H9 (cell line): Measurements from ENCODE around the gene GJB4. TPM values are rescaled to one million over a fixed set of nuclear protein-coding genes. Genes with fewer than 3 reads are reported as not detected.

ENCODE experiments used
- DNase-seq: peaks from one replicate; pipeline ENCODE4 v3.0.0-alpha.2; 2017
- H2AFZ ChIP-seq: one replicate; pipeline ENCODE4 v1.6.1; 2013; ENCODE audit warnings: mild to moderate bottlenecking, low read length, control low read depth, moderate library complexity
- H2AK5ac ChIP-seq: 2 replicates; pipeline ENCODE4 v1.6.1; 2013; ENCODE audit warnings: low read length, control low read depth, mixed read lengths; ENCODE audit not compliant: insufficient read length
- H2BK120ac ChIP-seq: one replicate; pipeline ENCODE4 v1.6.1; 2013; ENCODE audit warnings: low read depth, mild to moderate bottlenecking, low read length, control low read depth, inconsistent platforms; ENCODE audit not compliant: poor library complexity, severe bottlenecking
- H2BK12ac ChIP-seq: 2 replicates; pipeline ENCODE4 v1.6.1; 2013; ENCODE audit warnings: low read length, control low read depth, mixed read lengths, low read depth; ENCODE audit not compliant: insufficient read length
- H2BK15ac ChIP-seq: 2 replicates; pipeline ENCODE4 v1.6.1; 2013; ENCODE audit warnings: low read depth, low read length, control low read depth
- H2BK20ac ChIP-seq: one replicate; pipeline ENCODE4 v1.6.1; 2013; ENCODE audit warnings: low read depth, mild to moderate bottlenecking, low read length, control low read depth, inconsistent platforms; ENCODE audit not compliant: poor library complexity, severe bottlenecking
- H2BK5ac ChIP-seq: 2 replicates; pipeline ENCODE4 v1.6.1; 2013; ENCODE audit warnings: low read length, control low read depth, mixed read lengths; ENCODE audit not compliant: insufficient read length
- H3K14ac ChIP-seq: 2 replicates; pipeline ENCODE4 v1.6.1; 2013; ENCODE audit warnings: low read length, control low read depth; ENCODE audit not compliant: insufficient read depth
- H3K18ac ChIP-seq: 2 replicates; pipeline ENCODE4 v1.6.1; 2013; ENCODE audit warnings: low read depth, mild to moderate bottlenecking, mixed read lengths, low read length, control low read depth; ENCODE audit not compliant: insufficient read length
- H3K23ac ChIP-seq: 2 replicates; pipeline ENCODE4 v1.6.1; 2013; ENCODE audit warnings: low read length, control low read depth, mixed read lengths, low read depth; ENCODE audit not compliant: insufficient read length
- H3K23me2 ChIP-seq: 2 replicates; pipeline ENCODE4 v1.6.1; 2013; ENCODE audit warnings: low read depth, mild to moderate bottlenecking, mixed read lengths, low read length, control low read depth; ENCODE audit not compliant: insufficient read length, poor library complexity, severe bottlenecking
- H3K27ac ChIP-seq: 2 replicates; pipeline ENCODE4 v1.5.1; 2013; ENCODE audit warnings: low read length, control low read depth, mixed read lengths, low read depth; ENCODE audit not compliant: insufficient read length
- H3K27me3 ChIP-seq: 2 replicates; pipeline ENCODE4 v1.6.1; 2013; ENCODE audit warnings: low read length, control low read depth, inconsistent platforms; ENCODE audit not compliant: insufficient read depth
- H3K4ac ChIP-seq: 2 replicates; pipeline ENCODE4 v1.6.1; 2013; ENCODE audit warnings: low read depth, mild to moderate bottlenecking, control low read depth, inconsistent platforms, low read length, moderate library complexity
- H3K4me1 ChIP-seq: 2 replicates; pipeline ENCODE4 v1.6.1; 2013; ENCODE audit warnings: low read length, control low read depth, inconsistent platforms; ENCODE audit not compliant: insufficient read depth
- H3K4me2 ChIP-seq: 2 replicates; pipeline ENCODE4 v1.6.1; 2013; ENCODE audit warnings: low read length, control low read depth, mixed read lengths; ENCODE audit not compliant: insufficient read length, insufficient read depth
- H3K56ac ChIP-seq: 2 replicates; pipeline ENCODE4 v1.6.1; 2013; ENCODE audit warnings: low read depth, mild to moderate bottlenecking, mixed read lengths, low read length, control low read depth; ENCODE audit not compliant: insufficient read length
- H3K79me1 ChIP-seq: 2 replicates; pipeline ENCODE4 v1.6.1; 2013; ENCODE audit warnings: low read depth, mild to moderate bottlenecking, moderate library complexity, low read length, control low read depth, inconsistent platforms; ENCODE audit not compliant: insufficient read depth, poor library complexity, severe bottlenecking
- H3K79me2 ChIP-seq: 2 replicates; pipeline ENCODE4 v1.6.1; 2013; ENCODE audit warnings: low read length, control low read depth, inconsistent platforms; ENCODE audit not compliant: insufficient read depth
- H3K9ac ChIP-seq: 2 replicates; pipeline ENCODE4 v1.6.1; 2013; ENCODE audit warnings: low read length, control low read depth, mixed read lengths; ENCODE audit not compliant: insufficient read length; ENCODE audit errors: extremely low read depth
- H3K9me3 ChIP-seq: one replicate; pipeline ENCODE4 v1.6.1; 2013; ENCODE audit warnings: low read depth, low read length, inconsistent platforms; ENCODE audit not compliant: control insufficient read depth
- H3T11ph ChIP-seq: one replicate; pipeline ENCODE4 v1.6.1; 2013; ENCODE audit warnings: mild to moderate bottlenecking, low read length, control low read depth, inconsistent platforms
- H4K20me1 ChIP-seq: one replicate; pipeline ENCODE4 v1.6.1; 2013; ENCODE audit not compliant: control insufficient read depth, insufficient read length, insufficient read depth
- H4K5ac ChIP-seq: 2 replicates; pipeline ENCODE4 v1.6.1; 2013; ENCODE audit warnings: low read depth, mild to moderate bottlenecking, mixed read lengths, low read length, control low read depth; ENCODE audit not compliant: insufficient read length
- H4K8ac ChIP-seq: replicated peaks from 2 replicates; pipeline ENCODE4 v1.6.1; 2013; ENCODE audit warnings: low read length, control low read depth, mixed read lengths, low read depth; ENCODE audit not compliant: insufficient read length
- H4K91ac ChIP-seq: 2 replicates; pipeline ENCODE4 v1.6.1; 2013; ENCODE audit warnings: low read depth, mild to moderate bottlenecking, moderate library complexity, mixed read lengths, low read length, control low read depth; ENCODE audit not compliant: insufficient read length
- H3K27ac Mint-ChIP-seq, 3 experiments: 2 replicates in 2 of 3; 3 replicates in 1 of 3; pipeline ENCODE4 v1.8.0; 2020 to 2021; ENCODE audit warnings: mixed read lengths in 3 of 3, mild to moderate bottlenecking in 1 of 3, moderate library complexity in 1 of 3
- H3K27me3 Mint-ChIP-seq: 2 replicates; pipeline ENCODE4 v1.8.0; 2021; ENCODE audit warnings: low read depth, mild to moderate bottlenecking, moderate library complexity, mixed read lengths
- H3K36me3 Mint-ChIP-seq, 3 experiments: 2 replicates in 2 of 3; 3 replicates in 1 of 3; pipeline ENCODE4 v1.8.0; 2020 to 2021; ENCODE audit warnings: low read depth in 3 of 3, mixed read lengths in 3 of 3; ENCODE audit not compliant: insufficient read depth in 1 of 3
- H3K4me1 Mint-ChIP-seq, 2 experiments: 2 replicates each; pipeline ENCODE4 v1.8.0; 2020; ENCODE audit warnings: mixed read lengths in 2 of 2
- H3K4me3 Mint-ChIP-seq, 2 experiments: 2 replicates in 1 of 2; 3 replicates in 1 of 2; pipeline ENCODE4 v1.8.0; 2020 to 2021; ENCODE audit warnings: mild to moderate bottlenecking in 2 of 2, mixed read lengths in 2 of 2, moderate library complexity in 1 of 2
- H3K9me3 Mint-ChIP-seq, 2 experiments: 2 replicates in 1 of 2; 3 replicates in 1 of 2; pipeline ENCODE4 v1.8.0; 2020; ENCODE audit warnings: mild to moderate bottlenecking in 2 of 2, mixed read lengths in 2 of 2, moderate library complexity in 1 of 2
- WGBS: extraction: QIAGEN DNeasy Blood & Tissue Kit; methylation state at CpG from one replicate; pipeline ENCODE4 v1.1.7; 2013; ENCODE audit warnings: missing lambda C conversion rate, low lambda C conversion rate, mixed read lengths; ENCODE audit not compliant: insufficient read length; ENCODE audit errors: extremely low coverage; 5-methylcytosine and 5-hydroxymethylcytosine counted together
- total RNA-seq: library from RNA; stranded (reverse); gene quantifications from 2 replicates; pipeline ENCODE4 v1.2.1, GENCODE V29; 2021
- TF ChIP-seq, protein P1 (sequence below): fragments of 200-600 bp; sonication (generic); conservative IDR thresholded peaks from 3 replicates; pipeline ENCODE4 v1.8.0; 2021; ENCODE audit warnings: antibody characterized with exemption, mild to moderate bottlenecking

The GJB4 gene
- total RNA-seq, 1 experiment from 2014 or later: not detected

DNA sequence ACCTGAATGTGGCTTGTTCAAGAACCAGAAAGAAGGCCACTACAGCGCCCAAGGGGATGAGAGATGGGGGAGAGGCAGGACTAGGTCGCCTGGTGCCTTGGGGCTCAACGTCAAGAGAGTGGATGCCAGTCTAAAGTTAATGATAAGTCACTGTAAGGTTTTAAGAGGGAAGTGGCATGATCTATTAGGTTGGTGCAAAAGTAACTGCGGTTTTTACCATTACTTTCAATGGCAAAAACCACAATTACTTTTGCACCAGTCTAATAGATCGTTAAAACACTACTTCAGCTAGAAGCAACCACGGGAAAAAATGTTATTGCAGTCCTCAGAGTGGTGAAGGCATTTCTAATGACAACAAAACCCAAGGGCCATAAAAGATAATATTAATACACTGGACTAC, 18.8 kb downstream of the GJB4 start:
- Histone ChIP-seq H4K91ac (no peak overlapping the region), H2BK5ac (no peak overlapping the region), H4K5ac (no peak overlapping the region), H3T11ph (no peak overlapping the region), H3K56ac (no peak overlapping the region), H2AFZ (no peak overlapping the region), H3K23ac (no peak overlapping the region), H2AK5ac (no peak overlapping the region), H3K18ac (no peak overlapping the region), H3K79me1 (no peaks in the 10 kb centered on the region), H3K4me2 (no peak overlapping the region), H3K4ac (no peak overlapping the region), H4K20me1 (no peaks in the 10 kb centered on the region), H3K14ac (no peak overlapping the region), H3K4me1 (no peaks in the 10 kb centered on the region), H2BK120ac (no peak overlapping the region), H3K9me3 (no peaks in the 10 kb centered on the region), H2BK15ac (no peak overlapping the region), H2BK12ac (no peak overlapping the region), H3K23me2 (peaks cover 13% of the 10 kb centered on the region), H3K79me2 (no peaks in the 10 kb centered on the region), H3K27me3 (peaks cover 4% of the 10 kb centered on the region; the same call in 1 of the 2 replicates), H4K8ac (no peak overlapping the region), H3K9ac (no peak overlapping the region), H3K27ac (no peak overlapping the region), H2BK20ac (no peak overlapping the region)
- no peaks in the 10 kb centered on the region for H3K36me3 Mint-ChIP-seq
- H3K27ac Mint-ChIP-seq: no peak overlapping the region
- H3K27me3 Mint-ChIP-seq: peaks cover 40% of the 10 kb centered on the region
- H3K4me3 Mint-ChIP-seq: no peak overlapping the region
- H3K9me3 Mint-ChIP-seq: no peaks in the 10 kb centered on the region
- DNase-seq: no peak
- H3K4me1 Mint-ChIP-seq: peaks cover 7 to 9% of the 10 kb centered on the region in 2 experiments
- TF ChIP-seq, protein P1, sequence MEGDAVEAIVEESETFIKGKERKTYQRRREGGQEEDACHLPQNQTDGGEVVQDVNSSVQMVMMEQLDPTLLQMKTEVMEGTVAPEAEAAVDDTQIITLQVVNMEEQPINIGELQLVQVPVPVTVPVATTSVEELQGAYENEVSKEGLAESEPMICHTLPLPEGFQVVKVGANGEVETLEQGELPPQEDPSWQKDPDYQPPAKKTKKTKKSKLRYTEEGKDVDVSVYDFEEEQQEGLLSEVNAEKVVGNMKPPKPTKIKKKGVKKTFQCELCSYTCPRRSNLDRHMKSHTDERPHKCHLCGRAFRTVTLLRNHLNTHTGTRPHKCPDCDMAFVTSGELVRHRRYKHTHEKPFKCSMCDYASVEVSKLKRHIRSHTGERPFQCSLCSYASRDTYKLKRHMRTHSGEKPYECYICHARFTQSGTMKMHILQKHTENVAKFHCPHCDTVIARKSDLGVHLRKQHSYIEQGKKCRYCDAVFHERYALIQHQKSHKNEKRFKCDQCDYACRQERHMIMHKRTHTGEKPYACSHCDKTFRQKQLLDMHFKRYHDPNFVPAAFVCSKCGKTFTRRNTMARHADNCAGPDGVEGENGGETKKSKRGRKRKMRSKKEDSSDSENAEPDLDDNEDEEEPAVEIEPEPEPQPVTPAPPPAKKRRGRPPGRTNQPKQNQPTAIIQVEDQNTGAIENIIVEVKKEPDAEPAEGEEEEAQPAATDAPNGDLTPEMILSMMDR: no peak
- WGBS: no CpG with 5 or more reads among the region's 6 CpGs
